OCI-LY7 (cell line): ENCODE measurements around the gene TRIM5. TPM values are rescaled to one million over a fixed set of nuclear protein-coding genes. Genes with fewer than 3 reads are reported as not detected.

ENCODE experiments used
- BruUV-seq: library from RNA; stranded (reverse); fragments of 400-500 nt; replicated peaks from 2 replicates; lab custom pipeline; 2021; lab: Mats Ljungman, UMichigan
- CTCF ChIA-PET: fragments of 300-600 bp; sonication (Branson Sonifier 250); formaldehyde crosslinking; loops from one replicate; lab custom pipeline; 2022; ENCODE audit warnings: antibody characterized with exemption; ENCODE audit not compliant: unreplicated experiment; lab: Charles Lee
- POLR2A ChIA-PET: fragments of 300-600 bp; sonication (Branson Sonifier 250); formaldehyde crosslinking; loops from one replicate; lab custom pipeline; 2022; ENCODE audit warnings: antibody characterized with exemption; lab: Charles Lee
- DNase-seq: peaks from one replicate; pipeline ENCODE4 v3.0.0-alpha.2; 2015; ENCODE audit warnings: low spot score
- H2AFZ ChIP-seq: fragments of 200-600 bp; sonication (generic), shearing (Covaris generic); 2 replicates; pipeline ENCODE4 v1.6.1; 2014; ENCODE audit warnings: mild to moderate bottlenecking, antibody characterized with exemption, low read length, moderate library complexity
- H3K27ac ChIP-seq: fragments of 200-600 bp; sonication (generic); 2 replicates; pipeline ENCODE4 v1.5.1; 2014; ENCODE audit warnings: mixed run types, low read depth, mild to moderate bottlenecking, moderate library complexity, low read length, inconsistent platforms; ENCODE audit not compliant: poor library complexity, severe bottlenecking
- H3K36me3 ChIP-seq: fragments of 200-600 bp; sonication (generic); 2 replicates; pipeline ENCODE4 v1.6.1; 2014; ENCODE audit warnings: mild to moderate bottlenecking, antibody characterized with exemption, low read length, moderate library complexity, mixed read lengths; ENCODE audit not compliant: insufficient read depth
- H3K4me1 ChIP-seq: fragments of 200-600 bp; sonication (generic); 2 replicates; pipeline ENCODE4 v1.5.1; 2014; ENCODE audit warnings: mild to moderate bottlenecking, low read length; ENCODE audit not compliant: insufficient read depth, poor library complexity, severe bottlenecking
- H3K4me2 ChIP-seq: fragments of 200-600 bp; sonication (generic); 2 replicates; pipeline ENCODE4 v1.6.1; 2014; ENCODE audit warnings: mild to moderate bottlenecking, low read length
- H3K4me3 ChIP-seq: fragments of 200-600 bp; sonication (generic); 2 replicates; pipeline ENCODE4 v1.5.1; 2014; ENCODE audit warnings: mild to moderate bottlenecking, low read depth, low read length; ENCODE audit not compliant: poor library complexity, severe bottlenecking
- H3K79me2 ChIP-seq: fragments of 200-600 bp; sonication (generic); 2 replicates; pipeline ENCODE4 v1.6.1; 2016; ENCODE audit warnings: low read depth, mild to moderate bottlenecking, low read length, moderate library complexity, mixed read lengths; ENCODE audit not compliant: insufficient read depth
- H3K9me2 ChIP-seq: fragments of 200-600 bp; sonication (generic); 2 replicates; pipeline ENCODE4 v1.6.1; 2016; ENCODE audit warnings: mild to moderate bottlenecking, low read length, mixed read lengths; ENCODE audit not compliant: insufficient read depth
- H3K9me3 ChIP-seq: fragments of 200-600 bp; sonication (generic); 2 replicates; pipeline ENCODE4 v1.6.1; 2014; ENCODE audit warnings: mild to moderate bottlenecking, mixed run types, low read length, mixed read lengths
- H4K20me1 ChIP-seq: fragments of 200-600 bp; sonication (generic); 2 replicates; pipeline ENCODE4 v1.6.1; 2014; ENCODE audit warnings: mild to moderate bottlenecking, antibody characterized with exemption, low read length, moderate library complexity, mixed read lengths; ENCODE audit not compliant: insufficient read depth
- EZH2phosphoT487 ChIP-seq: fragments of 200-600 bp; sonication (generic); IDR thresholded peaks from 2 replicates; pipeline ENCODE4 v1.6.1; 2018; ENCODE audit warnings: low read depth, borderline replicate concordance, mild to moderate bottlenecking, mixed run types, antibody characterized with exemption, low read length, moderate library complexity, mixed read lengths
- intact Hi-C: fragments of 100-400 bp; cut with micrococcal nuclease; formaldehyde crosslinking; loops from one replicate; pipeline ENCODE4 v1.10.0; 2022; ENCODE audit not compliant: unreplicated experiment
- total RNA-seq, 2 experiments: library from RNA; depleted of rRNA in 1 of 2; stranded (reverse); fragments of >200 nt in 1 of 2; shearing (Covaris generic) in 1 of 2; gene quantifications; 2 replicates each; pipeline ENCODE4 v1.2.3, GENCODE V29; 2014 to 2022
- TF ChIP-seq, protein P1 (sequence below): fragments of 200-600 bp; sonication (generic); conservative IDR thresholded peaks from 2 replicates; pipeline ENCODE4 v1.5.1; 2014; ENCODE audit warnings: mild to moderate bottlenecking, antibody characterized with exemption, low read length, moderate library complexity, mixed read lengths

The TRIM5 gene
- total RNA-seq, 2 experiments from 2014 or later = 19.6 to 22.5 TPM

DNA sequence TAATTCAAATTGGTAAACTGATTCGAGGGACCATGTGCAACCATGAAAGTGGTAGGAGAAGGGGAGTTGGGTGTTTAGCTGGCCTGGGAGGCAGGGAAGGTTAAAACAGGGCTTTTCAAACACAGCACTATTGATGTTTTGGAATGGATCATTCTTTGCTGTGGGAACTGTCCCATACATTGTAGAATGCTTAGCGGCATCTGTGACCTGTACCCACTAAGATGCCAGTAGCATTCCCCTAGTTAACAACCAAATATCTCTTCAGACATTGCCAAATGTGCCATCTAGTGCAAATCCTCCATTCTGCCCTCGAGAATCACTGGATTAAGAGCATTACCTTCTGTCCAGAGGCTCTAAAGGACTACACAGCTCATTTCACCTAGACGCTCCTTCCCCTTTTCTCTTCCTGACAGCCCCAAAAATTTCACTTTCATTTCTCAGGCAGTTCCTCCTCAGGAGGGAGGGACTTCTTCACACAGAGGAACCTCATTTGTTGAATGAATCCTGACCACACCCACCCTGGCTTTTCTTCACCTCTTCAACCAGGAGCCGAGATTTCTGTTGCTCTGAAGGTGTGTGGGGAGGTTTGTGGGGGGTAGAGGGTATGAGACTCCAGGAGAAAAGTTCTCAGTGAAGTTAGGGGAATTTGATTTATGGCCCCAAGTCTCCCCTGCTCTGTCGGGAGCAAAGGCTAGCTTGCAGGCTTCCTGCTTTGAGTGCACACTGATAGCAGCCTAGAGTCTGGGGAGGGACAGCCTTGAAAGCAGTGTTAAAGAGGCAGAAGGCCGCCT, 60.2 kb downstream of the TRIM5 start, which contains the start of gene TRIM34:
TSS of gene TRIM34 (plus strand) at position 513 of the 791 bp plus-strand sequence. CDS start 7,331 bp downstream, outside the sequence.
- peak within 1 kb of the TSS; percentile 30 for H3K27ac ChIP-seq
- intact Hi-C loops = loop anchor here (2.0 kb wide), 1 partner anchor 60 kb away; the partner anchor contains the start of gene TRIM5

DNA sequence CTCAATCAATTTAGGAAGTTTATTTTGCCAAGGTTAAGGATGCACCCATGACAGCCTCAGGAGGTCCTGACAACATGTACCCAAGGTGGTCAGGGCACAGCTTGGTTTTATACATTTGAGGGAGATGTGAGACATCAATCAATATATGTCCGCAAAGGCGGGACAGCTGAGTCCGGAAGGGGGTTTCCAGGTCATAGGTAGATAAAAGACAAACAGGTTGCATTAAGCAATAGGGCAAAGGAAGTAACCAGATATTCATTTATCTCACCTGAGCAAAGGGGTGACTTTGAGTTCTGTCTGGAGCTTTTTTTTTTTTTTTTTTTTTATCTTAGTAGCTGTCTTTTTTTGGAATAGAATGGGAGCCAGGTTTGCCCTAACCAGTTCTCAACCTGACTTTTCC, 62.1 kb downstream of the TRIM5 start:
- intact Hi-C loops = no loop called here
- no peak for DNase-seq
- Histone ChIP-seq H3K4me1 (peaks cover 17% of the 10 kb centered on the region), H3K36me3 (no peaks in the 10 kb centered on the region), H4K20me1 (no peaks in the 10 kb centered on the region), H3K9me3 (no peaks in the 10 kb centered on the region), H2AFZ (no peak overlapping the region), H3K27ac (no peak overlapping the region), H3K79me2 (no peaks in the 10 kb centered on the region), H3K9me2 (no peaks in the 10 kb centered on the region), H3K4me3 (no peak overlapping the region), H3K4me2 (no peak overlapping the region)
- ChIA-PET CTCF (no interaction called here), POLR2A (interaction anchor here (0.7 kb wide), 1 partner anchor 1512 kb away, joined by 6 read pairs; no protein-coding TSS in a partner anchor)
- no peak for TF ChIP-seq EZH2phosphoT487
- TF ChIP-seq, protein P1, sequence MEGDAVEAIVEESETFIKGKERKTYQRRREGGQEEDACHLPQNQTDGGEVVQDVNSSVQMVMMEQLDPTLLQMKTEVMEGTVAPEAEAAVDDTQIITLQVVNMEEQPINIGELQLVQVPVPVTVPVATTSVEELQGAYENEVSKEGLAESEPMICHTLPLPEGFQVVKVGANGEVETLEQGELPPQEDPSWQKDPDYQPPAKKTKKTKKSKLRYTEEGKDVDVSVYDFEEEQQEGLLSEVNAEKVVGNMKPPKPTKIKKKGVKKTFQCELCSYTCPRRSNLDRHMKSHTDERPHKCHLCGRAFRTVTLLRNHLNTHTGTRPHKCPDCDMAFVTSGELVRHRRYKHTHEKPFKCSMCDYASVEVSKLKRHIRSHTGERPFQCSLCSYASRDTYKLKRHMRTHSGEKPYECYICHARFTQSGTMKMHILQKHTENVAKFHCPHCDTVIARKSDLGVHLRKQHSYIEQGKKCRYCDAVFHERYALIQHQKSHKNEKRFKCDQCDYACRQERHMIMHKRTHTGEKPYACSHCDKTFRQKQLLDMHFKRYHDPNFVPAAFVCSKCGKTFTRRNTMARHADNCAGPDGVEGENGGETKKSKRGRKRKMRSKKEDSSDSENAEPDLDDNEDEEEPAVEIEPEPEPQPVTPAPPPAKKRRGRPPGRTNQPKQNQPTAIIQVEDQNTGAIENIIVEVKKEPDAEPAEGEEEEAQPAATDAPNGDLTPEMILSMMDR = no peak
- BruUV-seq = no TSS peak

More for the DNA sequence above, 60.2 kb downstream of the TRIM5 start, which contains the start of gene TRIM34:
- peak; percentile 89 for DNase-seq
- TF ChIP-seq EZH2phosphoT487 = no peak
- TF ChIP-seq, protein P1 = no peak
- no peaks in the 10 kb centered on the region for H3K36me3 ChIP-seq
- H3K4me1 ChIP-seq = peaks cover 17% of the 10 kb centered on the region
- BruUV-seq = TSS peak; percentile 90
- ChIA-PET POLR2A (interaction anchor here (0.9 to 1.7 kb wide), 4 partner anchors 10 to 65 kb away, joined by 3 to 6 read pairs (median 4); partner anchors contain the start of genes TRIM22 and TRIM5), CTCF (interaction anchor here (0.5 kb wide), 1 partner anchor 1909 kb away, joined by 3 read pairs; no protein-coding TSS in a partner anchor)
- no peaks in the 10 kb centered on the region for H3K9me2 ChIP-seq
- H3K9me3 ChIP-seq = no peaks in the 10 kb centered on the region
- H3K79me2 ChIP-seq = no peaks in the 10 kb centered on the region
- peak within 1 kb of the TSS; percentile 88 for H3K4me2 ChIP-seq
- no peaks in the 10 kb centered on the region for H4K20me1 ChIP-seq
- H2AFZ ChIP-seq = peak within 1 kb of the TSS; percentile 92
- H3K4me3 ChIP-seq = peak within 1 kb of the TSS; percentile 69
